Fibroblast of skin of left biceps (primary cell): ENCODE data around the gene NEUROD1.

Experiments
- DNase-seq, 2 experiments: peaks; one replicate each; pipeline ENCODE4 v3.0.0-alpha.2; 2013; ENCODE audit warnings: low read depth in 2 of 2

NEUROD1 gene

GRCh38 chr2:181680937-181681811 lies 857 bp upstream of the NEUROD1 start:
- DNase-seq: no peak

- DNase-seq: no peak
Measured at GRCh38 chr2:181679544-181679979, 755 bp downstream of the NEUROD1 start.

- DNase-seq: no peak
Measured at GRCh38 chr2:181678861-181679543, 1.3 kb downstream of the NEUROD1 start.

- peak; percentile 39 to 45 for DNase-seq
Measured at GRCh38 chr2:181677912-181678586, 2.3 kb downstream of the NEUROD1 start.

- DNase-seq: no peak
Measured at GRCh38 chr2:181675254-181675653, 5.1 kb downstream of the NEUROD1 start.

- DNase-seq: no peak
Measured at GRCh38 chr2:181674461-181674860, 5.9 kb downstream of the NEUROD1 start.

GRCh38 chr2:181673173-181673572 lies 7.1 kb downstream of the NEUROD1 start:
- DNase-seq: no peak

- DNase-seq: no peak
Measured at GRCh38 chr2:181672255-181673008, 7.9 kb downstream of the NEUROD1 start.

GRCh38 chr2:181670632-181671031 lies 9.7 kb downstream of the NEUROD1 start:
- no peak for DNase-seq

GRCh38 chr2:181667234-181667633 lies 13.1 kb downstream of the NEUROD1 start:
- DNase-seq: no peak

- no peak for DNase-seq
Measured at GRCh38 chr2:181662287-181662686, 18.0 kb downstream of the NEUROD1 start.

- DNase-seq: no peak
Measured at GRCh38 chr2:181660181-181660580, 20.1 kb downstream of the NEUROD1 start.

- DNase-seq: no peak
Measured at GRCh38 chr2:181658444-181658843, 21.9 kb downstream of the NEUROD1 start.

- DNase-seq: no peak
Measured at GRCh38 chr2:181657379-181657778, 22.9 kb downstream of the NEUROD1 start.

- DNase-seq: no peak
Measured at GRCh38 chr2:181656450-181657291, 23.6 kb downstream of the NEUROD1 start, which contains the start of gene CERKL. Gene CERKL, minus strand, starts transcription at chr2:181657105. Its CDS starts 99 bp downstream, at chr2:181657006.

- no peak for DNase-seq
Measured at GRCh38 chr2:181655519-181655918, 24.8 kb downstream of the NEUROD1 start.

- no peak for DNase-seq
Measured at GRCh38 chr2:181649436-181649979, 30.8 kb downstream of the NEUROD1 start.

- no peak for DNase-seq
Measured at GRCh38 chr2:181648478-181649155, 31.7 kb downstream of the NEUROD1 start.

- no peak for DNase-seq
Measured at GRCh38 chr2:181646415-181646987, 33.8 kb downstream of the NEUROD1 start.
